Osteoblast (primary cell): ENCODE data around the gene CLK4. TPM values are rescaled to one million over a fixed set of nuclear protein-coding genes. Genes with fewer than 3 reads are reported as not detected.

Experiments
- DNase-seq: peaks from one replicate; pipeline ENCODE4 v3.0.0; 2011; ENCODE audit warnings: low spot score, mixed read lengths; ENCODE audit not compliant: insufficient read length; ENCODE audit errors: missing footprints
- H2AFZ ChIP-seq: 2 replicates; pipeline ENCODE4 v1.6.0; 2011; ENCODE audit warnings: mild to moderate bottlenecking, low read length
- H3K27ac ChIP-seq: 2 replicates; pipeline ENCODE4 v1.5.1; 2011; ENCODE audit warnings: mild to moderate bottlenecking, low read depth, low read length, moderate library complexity
- H3K27me3 ChIP-seq: 2 replicates; pipeline ENCODE4 v1.6.0; 2012; ENCODE audit warnings: mild to moderate bottlenecking, control low read depth, inconsistent platforms, low read length, moderate library complexity; ENCODE audit not compliant: insufficient read depth
- H3K36me3 ChIP-seq: 2 replicates; pipeline ENCODE4 v1.5.1; 2011; ENCODE audit warnings: mild to moderate bottlenecking, low read length, control low read depth, moderate library complexity; ENCODE audit not compliant: insufficient read depth
- H3K4me1 ChIP-seq: 2 replicates; pipeline ENCODE4 v1.5.1; 2011; ENCODE audit warnings: mild to moderate bottlenecking, low read length, control low read depth, moderate library complexity; ENCODE audit not compliant: insufficient read depth
- H3K4me2 ChIP-seq: 2 replicates; pipeline ENCODE4 v1.6.0; 2011; ENCODE audit warnings: mild to moderate bottlenecking, low read length; ENCODE audit not compliant: insufficient read depth
- H3K4me3 ChIP-seq: fragments of 200-600 bp; sonication (generic); 3 replicates; pipeline ENCODE4 v1.5.1; 2012; ENCODE audit warnings: mild to moderate bottlenecking, low read length, inconsistent platforms; ENCODE audit not compliant: insufficient read depth
- H3K79me2 ChIP-seq: 2 replicates; pipeline ENCODE4 v1.6.0; 2012; ENCODE audit warnings: mild to moderate bottlenecking, low read length, control low read depth, inconsistent platforms; ENCODE audit not compliant: insufficient read depth
- H3K9me3 ChIP-seq: 2 replicates; pipeline ENCODE4 v1.5.1; 2011; ENCODE audit warnings: low read depth, low read length, control low read depth
- H4K20me1 ChIP-seq: 2 replicates; pipeline ENCODE4 v1.6.0; 2012; ENCODE audit warnings: mild to moderate bottlenecking, low read length, control low read depth; ENCODE audit not compliant: insufficient read depth
- CTCF ChIP-seq: IDR thresholded peaks from 2 replicates; pipeline ENCODE4 v1.5.1; 2011; ENCODE audit warnings: mild to moderate bottlenecking, low read depth, low read length, moderate library complexity; ENCODE audit errors: extremely low read depth
- total RNA-seq: library from RNA; depleted of rRNA; stranded (reverse); fragments of >200 nt; gene quantifications from 2 replicates; pipeline ENCODE4 v1.2.3, GENCODE V29; 2012

CLK4 gene
- total RNA-seq, 1 donor: 33.3 TPM

GRCh38 chr5:178590924-178591423, 35.9 kb downstream of the CLK4 start:
- Histone ChIP-seq H2AFZ (no peak overlapping the region), H3K4me2 (peak overlapping the region; percentile 64), H3K27me3 (peaks cover 34% of the 10 kb centered on the region), H4K20me1 (peaks cover 4% of the 10 kb centered on the region), H3K4me3 (no peak overlapping the region), H3K27ac (no peak overlapping the region), H3K9me3 (no peaks in the 10 kb centered on the region), H3K36me3 (no peaks in the 10 kb centered on the region), H3K4me1 (peaks cover 5% of the 10 kb centered on the region), H3K79me2 (no peaks in the 10 kb centered on the region)
- DNase-seq: no peak
- peak; percentile 18 for TF ChIP-seq CTCF

GRCh38 chr5:178590141-178590923, 36.5 kb downstream of the CLK4 start, which contains the start of gene COL23A1:
Gene COL23A1 (minus strand): TSS chr5:178590393.
- Histone ChIP-seq H3K4me2 (peak within 1 kb of the TSS; percentile 64), H3K79me2 (no peaks in the 10 kb centered on the region), H3K27ac (no peak within 1 kb of the TSS), H3K9me3 (no peaks in the 10 kb centered on the region), H3K27me3 (peaks cover 34% of the 10 kb centered on the region), H3K4me1 (peaks cover 5% of the 10 kb centered on the region), H3K36me3 (no peaks in the 10 kb centered on the region), H3K4me3 (peak within 1 kb of the TSS; percentile 59), H4K20me1 (peaks cover 4% of the 10 kb centered on the region), H2AFZ (no peak within 1 kb of the TSS)
- DNase-seq: peak; percentile 92
- TF ChIP-seq CTCF: peak; percentile 60

- H3K4me2 ChIP-seq: peak overlapping the region; percentile 64
- H3K4me3 ChIP-seq: peak overlapping the region; percentile 59
- no peak overlapping the region for H2AFZ ChIP-seq
- no peaks in the 10 kb centered on the region for H3K9me3 ChIP-seq
- H3K79me2 ChIP-seq: no peaks in the 10 kb centered on the region
- no peak for TF ChIP-seq CTCF
- no peak overlapping the region for H3K27ac ChIP-seq
- H3K36me3 ChIP-seq: no peaks in the 10 kb centered on the region
- peaks cover 4% of the 10 kb centered on the region for H4K20me1 ChIP-seq
- peak; percentile 92 for DNase-seq
- H3K4me1 ChIP-seq: peaks cover 5% of the 10 kb centered on the region
- peaks cover 34% of the 10 kb centered on the region for H3K27me3 ChIP-seq
Observed at GRCh38 chr5:178589180-178590140, 37.4 kb downstream of the CLK4 start.
